Activated T-cell treated with anti-CD3 and anti-CD28 coated beads for 4 hours (primary cell): ENCODE results near the gene RDH13.
"Not testable (repeated sequence)": the region's sequence is repeated elsewhere in the genome, so short reads cannot be mapped to it uniquely, and the experiment has no call there.

Experiments
- DNase-seq: peaks from one replicate; pipeline ENCODE4 v3.0.0-alpha.2; 2020

Gene RDH13

DNA sequence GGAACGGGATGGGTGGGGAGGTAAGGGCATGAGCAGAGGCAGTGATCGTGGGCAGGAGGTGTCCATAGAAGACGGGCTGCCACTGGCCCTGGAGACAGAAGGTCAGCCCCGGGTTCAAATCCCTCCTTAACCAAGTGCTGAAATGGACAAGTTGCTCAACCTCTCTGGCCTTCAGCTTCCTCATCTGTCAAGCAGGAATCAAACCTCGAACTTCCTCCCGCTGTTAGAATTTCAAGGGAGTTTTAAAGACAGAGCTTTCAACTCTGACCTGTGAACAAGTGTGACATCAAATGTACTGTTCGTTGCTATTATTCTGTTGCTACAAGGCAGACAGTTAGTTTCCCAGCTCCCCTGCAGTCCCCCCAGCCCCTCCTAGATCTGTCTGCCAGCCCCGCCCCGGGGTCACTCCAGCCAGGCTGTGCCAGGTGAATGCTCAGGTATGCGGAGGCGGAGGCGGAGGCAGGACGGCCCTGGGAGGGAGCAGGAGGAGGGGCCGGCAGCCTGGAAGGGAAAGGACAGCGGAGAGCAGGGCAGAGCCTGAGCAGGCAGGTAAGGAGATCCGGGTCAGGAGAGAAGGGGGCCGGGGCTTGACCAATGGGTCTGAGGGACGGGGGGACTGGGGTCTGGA, 12.5 kb upstream of the RDH13 start, which contains the start of gene EPS8L1:
Gene EPS8L1 (plus strand): TSS at position 499 of the 628 bp plus-strand sequence. CDS start 576 bp downstream, outside the sequence.
- DNase-seq = no peak

DNA sequence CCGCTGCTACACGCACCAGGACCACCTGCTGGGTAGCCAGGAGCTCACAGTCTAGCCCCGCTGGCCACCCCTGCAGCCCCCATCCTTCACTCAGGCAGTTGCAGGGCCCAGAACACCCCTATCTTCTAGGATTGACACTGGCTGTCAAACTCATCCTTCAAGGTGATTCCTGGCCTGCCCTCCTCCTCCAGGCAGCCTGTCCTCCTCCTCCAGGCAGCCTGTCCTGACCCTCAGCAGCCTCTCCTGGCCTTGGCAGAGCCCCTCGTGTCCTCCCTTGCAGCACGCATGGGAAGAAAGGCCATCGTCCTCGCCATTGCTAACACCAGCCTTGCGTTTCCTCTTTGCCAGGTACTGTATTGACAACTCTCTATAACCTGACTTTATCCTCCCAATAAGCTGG, 9.0 kb upstream of the RDH13 start:
- no peak for DNase-seq

- DNase-seq = no peak
Measured at GRCh38 chr19:55071129-55071502, 8.2 kb upstream of the RDH13 start.

DNA sequence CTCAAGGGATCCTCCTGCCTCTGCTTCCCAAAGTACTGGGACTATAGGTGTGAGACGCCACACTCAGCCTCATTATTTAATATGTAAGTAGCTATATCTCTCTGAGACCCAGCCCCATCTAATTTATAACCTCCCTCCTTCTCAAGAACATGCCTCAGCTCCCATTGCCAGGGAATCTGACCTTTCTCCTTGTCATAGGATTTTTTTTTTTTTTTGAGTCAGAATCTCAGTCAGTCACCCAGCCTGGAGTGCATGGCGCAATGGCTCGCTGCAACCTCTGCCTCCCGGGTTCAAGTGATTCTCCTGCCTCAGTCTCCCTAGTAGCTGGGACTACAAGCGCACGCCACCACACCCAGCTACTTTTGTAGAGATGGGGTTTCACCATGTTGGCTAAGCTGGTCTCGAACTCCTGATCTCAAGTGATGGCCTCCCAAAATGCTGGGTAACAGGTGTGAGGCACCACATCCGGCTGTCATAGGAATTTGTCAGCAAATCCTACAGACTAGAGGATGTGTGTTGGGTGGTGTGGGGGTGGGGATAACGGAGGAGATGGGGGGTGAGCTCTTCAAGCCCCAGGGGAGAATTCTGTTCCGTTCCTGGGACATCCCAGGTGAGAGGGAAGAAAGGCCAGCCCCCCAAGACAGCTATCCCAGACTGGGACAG, 7.6 kb upstream of the RDH13 start:
- DNase-seq = no peak

GRCh38 chr19:55069865-55070197, 6.9 kb upstream of the RDH13 start:
- no peak for DNase-seq

GRCh38 chr19:55068950-55069864, 6.3 kb upstream of the RDH13 start:
- no peak for DNase-seq

DNA sequence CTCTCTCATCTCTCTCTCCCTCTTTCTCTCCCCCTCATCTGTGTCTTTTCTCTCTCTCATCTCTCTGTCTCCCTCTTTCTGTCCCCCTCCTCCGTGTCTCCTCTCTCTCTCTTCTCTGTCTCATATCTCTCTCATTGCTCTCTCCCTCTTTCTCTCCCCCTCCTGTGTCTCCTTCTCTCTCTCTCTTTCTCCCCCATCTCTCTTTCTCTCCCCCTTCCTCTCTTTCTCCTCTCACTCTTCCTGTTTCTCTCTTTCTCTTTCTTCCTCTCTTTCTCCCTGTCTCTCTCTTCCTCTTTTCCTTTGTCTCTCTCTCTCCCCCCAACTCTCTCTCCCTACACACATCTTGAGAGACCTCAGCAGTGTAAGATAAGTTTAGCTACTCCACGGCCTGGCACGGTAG, 4.9 kb upstream of the RDH13 start:
- no peak for DNase-seq

DNA sequence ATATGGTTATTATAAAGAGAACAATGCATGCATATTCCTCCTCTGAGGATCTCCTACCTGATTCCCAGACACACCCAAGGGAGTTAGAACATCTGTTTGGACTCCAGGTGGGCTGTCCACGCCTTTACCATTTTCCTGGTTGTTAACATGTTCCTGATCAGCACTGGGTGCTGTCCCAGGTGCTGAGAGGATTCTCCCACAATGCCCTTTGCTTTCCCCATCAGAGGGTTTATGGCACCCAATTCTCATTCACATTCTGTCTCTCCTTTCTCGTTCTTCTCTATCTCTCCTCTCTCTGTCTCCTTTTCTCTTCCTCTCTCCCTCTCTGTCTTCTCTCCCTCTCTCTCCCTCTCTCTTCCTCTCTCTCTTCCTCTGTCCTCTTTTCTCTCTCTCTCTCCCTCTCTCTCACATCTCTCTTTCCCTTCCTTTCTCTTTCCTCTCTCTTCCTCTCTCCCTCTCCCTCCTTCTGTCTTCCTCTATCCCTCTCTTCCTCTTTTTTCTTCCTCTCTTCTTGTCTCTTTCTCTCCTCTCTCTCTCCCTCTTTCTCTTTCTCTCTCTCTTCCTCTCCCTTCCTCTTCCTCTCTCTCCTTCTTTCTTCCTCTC, 3.3 kb upstream of the RDH13 start:
- DNase-seq = no peak

- DNase-seq = not testable (repeated sequence)
Measured at GRCh38 chr19:55065516-55065915, 2.6 kb upstream of the RDH13 start.

DNA sequence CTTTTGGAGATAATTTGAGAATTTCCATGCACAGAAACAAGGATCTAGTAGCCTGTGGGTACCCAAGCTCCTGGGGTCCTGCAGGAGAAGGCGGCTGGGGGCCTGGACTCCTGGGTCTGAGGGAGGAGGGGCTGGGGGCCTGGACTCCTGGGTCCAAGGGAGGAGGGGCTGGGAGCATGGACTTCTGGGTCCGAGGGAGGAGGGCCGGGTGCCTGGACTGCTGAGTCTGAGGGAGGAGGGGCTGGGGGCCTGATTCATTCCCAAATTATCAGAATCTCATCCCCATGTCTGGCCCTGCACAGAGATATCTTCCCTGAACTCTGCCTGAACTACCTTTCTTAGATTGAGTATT, 520 bp upstream of the RDH13 start:
- no peak for DNase-seq

GRCh38 chr19:55060287-55060686, 2.7 kb downstream of the RDH13 start:
- DNase-seq = not testable (repeated sequence)

- DNase-seq = no peak
Measured at GRCh38 chr19:55058781-55059610, 4.0 kb downstream of the RDH13 start.

- no peak for DNase-seq
Measured at GRCh38 chr19:55056827-55057226, 6.1 kb downstream of the RDH13 start.

- DNase-seq = no peak
Measured at GRCh38 chr19:55053735-55054134, 9.2 kb downstream of the RDH13 start.

- no peak for DNase-seq
Measured at GRCh38 chr19:55050749-55051532, 12.0 kb downstream of the RDH13 start.

GRCh38 chr19:55048446-55048845, 14.5 kb downstream of the RDH13 start:
- DNase-seq = no peak

GRCh38 chr19:55047951-55048350, 15.0 kb downstream of the RDH13 start:
- no peak for DNase-seq

- DNase-seq = no peak
Measured at GRCh38 chr19:55046975-55047622, 15.8 kb downstream of the RDH13 start.

GRCh38 chr19:55044771-55045716, 17.9 kb downstream of the RDH13 start:
- DNase-seq = no peak

DNA sequence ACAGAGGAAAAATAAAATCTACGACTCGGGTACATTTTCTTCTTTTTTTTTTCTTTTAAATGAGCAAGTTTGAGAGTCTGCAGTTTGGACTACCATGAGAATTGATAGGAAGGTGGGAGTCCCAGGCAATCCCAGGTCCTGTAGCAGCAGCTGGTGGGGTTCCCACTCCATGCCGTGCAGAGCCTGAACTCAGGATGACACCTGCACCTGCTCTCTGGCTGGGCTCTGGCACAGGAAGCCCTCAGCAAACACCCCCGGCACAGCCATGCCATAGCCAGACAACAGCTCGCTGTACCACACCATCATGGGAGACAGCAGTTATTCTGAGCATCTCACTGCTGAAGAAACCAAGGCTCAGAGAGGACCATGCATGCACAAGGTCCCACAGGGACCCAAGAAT, 18.7 kb downstream of the RDH13 start:
- DNase-seq = no peak
